ENCODE data around the gene RDH12.

Gene RDH12

DNA sequence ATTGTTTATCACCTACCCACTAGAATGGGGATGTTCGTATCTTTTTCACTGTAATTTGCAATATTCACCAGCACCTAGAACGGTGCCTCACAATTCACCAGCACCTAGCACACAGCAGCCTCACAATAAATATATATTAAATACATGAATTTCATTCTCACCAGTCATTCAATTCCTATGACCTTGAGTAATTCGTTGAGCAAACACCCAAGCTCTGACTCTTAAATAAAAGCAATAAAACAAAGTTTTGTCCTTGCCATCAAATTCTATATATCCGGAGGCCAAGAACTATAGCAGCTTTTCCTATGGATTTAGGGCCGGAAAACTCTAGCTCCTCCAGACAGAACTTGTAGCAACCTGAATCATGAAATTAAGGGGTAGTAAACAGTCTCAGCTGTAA is 28.2 kb upstream of the RDH12 start:
- Histone ChIP-seq H4K20me1 (ENCODE audit: control insufficient read depth, insufficient read depth, low read depth, low read length) (peaks cover 6% of the 10 kb centered on the region; the same call in 1 of the 2 replicates), H3K79me2 (ENCODE audit: control insufficient read depth, low read length) (peaks cover 58% of the 10 kb centered on the region), H3K4me3 (ENCODE audit: low read length) (peak overlapping the region; percentile 95), H3K4me1 (ENCODE audit: control insufficient read depth, low read length) (peaks cover 39% of the 10 kb centered on the region), H3F3A (ENCODE audit: control insufficient read depth, insufficient read depth) (peaks cover 9% of the 10 kb centered on the region), H3K36me3 (ENCODE audit: control insufficient read depth, low read length) (peaks cover 17% of the 10 kb centered on the region), H3K27me3 (ENCODE audit: control insufficient read depth, low read length) (no peaks in the 10 kb centered on the region), H3K9me3 (ENCODE audit: control insufficient read depth, insufficient read depth, low read length) (no peaks in the 10 kb centered on the region), H3K9me2 (replicated peaks; ENCODE audit: control insufficient read depth, low read length) (no peaks in the 10 kb centered on the region), H3K27ac (ENCODE audit: low read depth, low read length) (no peak overlapping the region), H3K4me2 (ENCODE audit: low read length) (peak overlapping the region; percentile 88)
- TF ChIP-seq EZH2phosphoT487 (IDR thresholded peaks at IDR 0.05; ENCODE audit: borderline replicate concordance, low read length) (no peak), CTCF (IDR thresholded peaks at IDR 0.05; ENCODE audit: low read depth, low read length, poor library complexity, severe bottlenecking) (no peak)

DNA sequence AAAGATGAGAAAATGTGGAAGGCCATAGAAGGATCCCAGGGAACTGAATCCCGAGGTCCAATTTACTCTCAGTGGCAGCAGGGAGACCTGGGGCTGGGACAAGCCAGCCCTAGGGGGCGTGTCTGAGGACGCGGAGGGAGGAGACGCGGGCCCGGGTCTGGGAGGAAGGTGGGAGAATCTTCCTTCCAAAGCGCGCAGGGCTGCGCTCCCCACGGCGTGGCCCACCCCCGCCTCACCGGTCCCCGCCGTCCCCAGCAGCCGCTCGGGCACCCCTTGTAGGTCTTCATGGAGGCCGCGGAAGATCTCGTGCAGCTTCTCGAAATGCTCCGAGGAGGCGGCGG is 27.6 kb upstream of the RDH12 start:
- Histone ChIP-seq H3F3A (ENCODE audit: control insufficient read depth, insufficient read depth) (peaks cover 6% of the 10 kb centered on the region), H3K9me3 (ENCODE audit: control insufficient read depth, insufficient read depth, low read length) (no peaks in the 10 kb centered on the region), H3K4me3 (ENCODE audit: low read length) (peak overlapping the region; percentile 95), H3K36me3 (ENCODE audit: control insufficient read depth, low read length) (peaks cover 23% of the 10 kb centered on the region), H3K9me2 (replicated peaks; ENCODE audit: control insufficient read depth, low read length) (no peaks in the 10 kb centered on the region), H3K27ac (ENCODE audit: low read depth, low read length) (peak overlapping the region; percentile 61), H3K4me2 (ENCODE audit: low read length) (peak overlapping the region; percentile 88), H3K79me2 (ENCODE audit: control insufficient read depth, low read length) (peaks cover 52% of the 10 kb centered on the region), H4K20me1 (ENCODE audit: control insufficient read depth, insufficient read depth, low read depth, low read length) (peaks cover 6% of the 10 kb centered on the region; the same call in 1 of the 2 replicates), H3K27me3 (ENCODE audit: control insufficient read depth, low read length) (no peaks in the 10 kb centered on the region), H3K4me1 (ENCODE audit: control insufficient read depth, low read length) (peaks cover 33% of the 10 kb centered on the region)
- TF ChIP-seq EZH2phosphoT487 (IDR thresholded peaks at IDR 0.05; ENCODE audit: borderline replicate concordance, low read length): no peak
- peak; percentile 40 for TF ChIP-seq CTCF (IDR thresholded peaks at IDR 0.05; ENCODE audit: low read depth, low read length, poor library complexity, severe bottlenecking)

GRCh38 chr14:67674480-67675218 is 27.0 kb upstream of the RDH12 start, which contains the start of gene VTI1B:
Gene VTI1B, minus strand, starts transcription at chr14:67674632. Its CDS starts 143 bp downstream, at chr14:67674489.
- peaks cover 6% of the 10 kb centered on the region for H3F3A ChIP-seq (ENCODE audit: control insufficient read depth, insufficient read depth)
- H3K9me2 ChIP-seq (replicated peaks; ENCODE audit: control insufficient read depth, low read length): no peaks in the 10 kb centered on the region
- H3K27ac ChIP-seq (ENCODE audit: low read depth, low read length): peak within 1 kb of the TSS; percentile 61
- H3K9me3 ChIP-seq (ENCODE audit: control insufficient read depth, insufficient read depth, low read length): no peaks in the 10 kb centered on the region
- peaks cover 31% of the 10 kb centered on the region for H3K4me1 ChIP-seq (ENCODE audit: control insufficient read depth, low read length)
- H4K20me1 ChIP-seq (ENCODE audit: control insufficient read depth, insufficient read depth, low read depth, low read length): peaks cover 6% of the 10 kb centered on the region; the same call in 1 of the 2 replicates
- H3K36me3 ChIP-seq (ENCODE audit: control insufficient read depth, low read length): peaks cover 24% of the 10 kb centered on the region
- no peaks in the 10 kb centered on the region for H3K27me3 ChIP-seq (ENCODE audit: control insufficient read depth, low read length)
- H3K79me2 ChIP-seq (ENCODE audit: control insufficient read depth, low read length): peaks cover 48% of the 10 kb centered on the region
- peak; percentile 24 for TF ChIP-seq CTCF (IDR thresholded peaks at IDR 0.05; ENCODE audit: low read depth, low read length, poor library complexity, severe bottlenecking)
- TF ChIP-seq EZH2phosphoT487 (IDR thresholded peaks at IDR 0.05; ENCODE audit: borderline replicate concordance, low read length): no peak
- peak within 1 kb of the TSS; percentile 88 for H3K4me2 ChIP-seq (ENCODE audit: low read length)
- H3K4me3 ChIP-seq (ENCODE audit: low read length): peak within 1 kb of the TSS; percentile 95

Measured in DOHH2 (cell line).